Lung (tissue), 12 donors: ENCODE data around the gene LIPF. TPM values are rescaled to one million over a fixed set of nuclear protein-coding genes. Genes with fewer than 3 reads are reported as not detected.
A peak's percentile ranks its signal among the peaks of the same experiment; 100 is the strongest.

Source experiments
- ATAC-seq: fragments of 200-7000 bp; cut with Tn5 transposase; one replicate; pipeline ENCODE4 v1.9.1; 2020; ENCODE audit warnings: moderate number of reproducible peaks; ENCODE audit not compliant: insufficient read depth, low FRiP score
- DNase-seq, 3 donors: peaks; one replicate each; pipeline ENCODE4 v3.0.0-alpha.2; 2013 to 2017
- H3K27ac ChIP-seq, 2 donors: one replicate each; pipeline ENCODE4 v1.5.1; 2013; ENCODE audit warnings: mild to moderate bottlenecking in 2 of 2, moderate library complexity in 2 of 2, control low read depth in 1 of 2, inconsistent platforms in 1 of 2, low read depth in 1 of 2, low read length in 1 of 2
- H3K27me3 ChIP-seq, 3 donors: one replicate each; pipeline ENCODE4 v1.5.1; 2013; ENCODE audit warnings: low read length in 2 of 3; ENCODE audit not compliant: control insufficient read depth in 3 of 3, insufficient read depth in 3 of 3
- H3K36me3 ChIP-seq, 4 donors: one replicate each; pipeline ENCODE4 v1.5.1; 2013; ENCODE audit warnings: low read length in 4 of 4, mild to moderate bottlenecking in 1 of 4, moderate library complexity in 1 of 4; ENCODE audit not compliant: control insufficient read depth in 4 of 4, insufficient read depth in 4 of 4
- H3K4me1 ChIP-seq, 5 donors: one replicate each; pipeline ENCODE4 v1.5.1; 2013; ENCODE audit warnings: low read length in 5 of 5, mild to moderate bottlenecking in 2 of 5, moderate library complexity in 1 of 5; ENCODE audit not compliant: control insufficient read depth in 5 of 5, insufficient read depth in 5 of 5
- H3K4me3 ChIP-seq: one replicate; pipeline ENCODE4 v1.5.1; 2013; ENCODE audit warnings: mild to moderate bottlenecking, control low read depth, moderate library complexity
- H3K9ac ChIP-seq, 2 donors: one replicate each; pipeline ENCODE4 v1.5.1; 2013; ENCODE audit warnings: low read length in 2 of 2, control low read depth in 1 of 2; ENCODE audit not compliant: insufficient read depth in 1 of 2
- H3K9me3 ChIP-seq, 4 donors: one replicate each; pipeline ENCODE4 v1.5.1; 2013; ENCODE audit warnings: low read length in 3 of 4, mild to moderate bottlenecking in 1 of 4, moderate library complexity in 1 of 4; ENCODE audit not compliant: control insufficient read depth in 4 of 4, insufficient read depth in 3 of 4
- WGBS, 2 donors: extraction: QIAGEN DNeasy Blood & Tissue Kit; methylation state at CpG; one replicate each; pipeline ENCODE4 v1.1.7; 2013; 5-methylcytosine and 5-hydroxymethylcytosine counted together
- polyA plus RNA-seq, 2 donors: library from polyadenylated mRNA; stranded (reverse); fragments of 200-250 nt; gene quantifications; one replicate each; pipeline ENCODE4 v1.2.1, GENCODE V29; 2013
- total RNA-seq, 2 donors: library from RNA; depleted of rRNA in 1 of 2; stranded (reverse); fragments of >200 nt in 1 of 2; gene quantifications; one replicate each; pipeline ENCODE4 v1.2.1, GENCODE V29; 2014 to 2021
- TF ChIP-seq, protein P1 (sequence below): IDR thresholded peaks from 2 replicates; pipeline ENCODE4 v1.5.1; 2012; ENCODE audit warnings: mild to moderate bottlenecking; ENCODE audit errors: control extremely low read depth, extremely low read depth
- donor health status: control.
- donor health status: control.
- donor health status: Bipolar disorder and iron deficiency.
- donor health status: healthy.
- donor health status: DM: yes; HTN: yes; CAD: no.

The LIPF gene
- total and polyA plus RNA-seq, 4 donors, result 0.22 TPM; not detected in 3

DNA sequence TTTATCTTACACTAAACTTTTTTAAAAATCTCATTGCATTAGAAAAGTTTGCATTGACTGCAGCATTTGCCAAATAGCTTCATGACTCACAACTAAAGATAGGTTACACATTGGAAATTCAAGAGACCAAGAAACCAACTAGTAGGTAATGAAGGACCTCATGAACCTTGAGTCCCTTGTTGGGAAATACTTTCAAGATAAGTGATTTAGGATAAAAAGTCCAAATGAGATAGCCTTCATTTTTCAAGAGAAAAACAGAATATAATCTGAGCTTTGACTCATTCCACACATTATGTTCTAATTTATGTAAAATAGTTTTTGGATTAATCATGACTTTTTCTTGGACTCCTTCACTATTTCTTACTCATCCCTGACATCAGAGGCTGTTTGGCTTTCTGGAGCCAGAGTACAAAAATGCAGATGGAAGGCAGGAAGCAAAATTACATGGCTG lies 13.1 kb upstream of the LIPF start:
- no peak overlapping the region for H3K27ac ChIP-seq
- TF ChIP-seq, protein P1, sequence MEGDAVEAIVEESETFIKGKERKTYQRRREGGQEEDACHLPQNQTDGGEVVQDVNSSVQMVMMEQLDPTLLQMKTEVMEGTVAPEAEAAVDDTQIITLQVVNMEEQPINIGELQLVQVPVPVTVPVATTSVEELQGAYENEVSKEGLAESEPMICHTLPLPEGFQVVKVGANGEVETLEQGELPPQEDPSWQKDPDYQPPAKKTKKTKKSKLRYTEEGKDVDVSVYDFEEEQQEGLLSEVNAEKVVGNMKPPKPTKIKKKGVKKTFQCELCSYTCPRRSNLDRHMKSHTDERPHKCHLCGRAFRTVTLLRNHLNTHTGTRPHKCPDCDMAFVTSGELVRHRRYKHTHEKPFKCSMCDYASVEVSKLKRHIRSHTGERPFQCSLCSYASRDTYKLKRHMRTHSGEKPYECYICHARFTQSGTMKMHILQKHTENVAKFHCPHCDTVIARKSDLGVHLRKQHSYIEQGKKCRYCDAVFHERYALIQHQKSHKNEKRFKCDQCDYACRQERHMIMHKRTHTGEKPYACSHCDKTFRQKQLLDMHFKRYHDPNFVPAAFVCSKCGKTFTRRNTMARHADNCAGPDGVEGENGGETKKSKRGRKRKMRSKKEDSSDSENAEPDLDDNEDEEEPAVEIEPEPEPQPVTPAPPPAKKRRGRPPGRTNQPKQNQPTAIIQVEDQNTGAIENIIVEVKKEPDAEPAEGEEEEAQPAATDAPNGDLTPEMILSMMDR, result no peak
- H3K4me3 ChIP-seq, result no peak overlapping the region
- ATAC-seq (peak; percentile 27), DNase-seq (peak in 1 of 3 donors; percentile 21)
- no peaks in the 10 kb centered on the region for H3K9me3 ChIP-seq
- no peaks in the 10 kb centered on the region for H3K27me3 ChIP-seq
- H3K4me1 ChIP-seq, result no peaks in the 10 kb centered on the region
- H3K36me3 ChIP-seq, result no peaks in the 10 kb centered on the region
- no peak overlapping the region for H3K9ac ChIP-seq

DNA sequence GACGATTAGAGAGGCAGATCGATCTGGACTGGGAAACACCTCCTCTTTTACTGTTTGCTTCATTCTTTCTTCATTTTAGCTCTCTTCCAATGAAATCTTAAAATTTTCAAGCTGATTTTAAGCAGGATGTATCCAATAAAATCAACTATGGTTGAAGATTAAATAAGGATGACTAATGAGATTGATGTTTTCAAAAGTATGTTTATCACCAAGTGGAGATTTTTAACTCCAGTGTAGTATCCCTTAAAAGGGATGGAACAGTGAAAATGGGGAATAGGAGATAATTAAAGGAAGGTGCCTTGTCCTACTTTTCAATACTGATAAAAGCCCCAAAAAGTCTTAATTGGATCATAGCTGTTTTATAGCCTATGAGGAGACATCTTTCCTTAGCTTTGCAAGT lies 11.6 kb upstream of the LIPF start:
- no peaks in the 10 kb centered on the region for H3K36me3 ChIP-seq
- H3K9ac ChIP-seq, result no peak overlapping the region
- TF ChIP-seq, protein P1, result no peak
- H3K9me3 ChIP-seq, result no peaks in the 10 kb centered on the region
- H3K27me3 ChIP-seq, result no peaks in the 10 kb centered on the region
- H3K4me3 ChIP-seq, result no peak overlapping the region
- WGBS, 2 donors, result 96 to 99% methylated on average over 2 of the region's 2 CpGs
- H3K4me1 ChIP-seq, result no peaks in the 10 kb centered on the region
- ATAC-seq (no peak), DNase-seq (no peak)
- H3K27ac ChIP-seq, result no peak overlapping the region

DNA sequence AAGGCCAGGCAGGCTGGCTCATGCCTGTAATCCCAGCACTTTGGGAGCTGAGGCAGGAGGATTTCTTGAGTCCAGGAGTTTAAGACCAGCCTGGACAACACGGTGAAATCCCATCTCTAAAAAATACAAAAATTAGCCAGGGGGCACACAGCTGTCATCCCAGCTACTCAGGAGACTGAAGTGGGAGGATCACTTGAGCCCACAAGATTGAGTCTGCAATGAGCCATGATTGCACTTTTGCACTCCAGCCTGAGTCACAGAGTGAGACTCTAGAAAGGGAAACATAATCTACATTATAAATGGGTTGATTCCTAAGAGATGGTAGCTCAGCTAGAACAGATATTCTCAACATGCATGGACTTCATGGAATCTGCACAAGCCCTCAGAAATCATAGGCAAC lies 6.3 kb upstream of the LIPF start:
- H3K36me3 ChIP-seq, result no peaks in the 10 kb centered on the region
- H3K4me3 ChIP-seq, result no peak overlapping the region
- ATAC-seq (no peak), DNase-seq (no peak)
- no peaks in the 10 kb centered on the region for H3K27me3 ChIP-seq
- H3K27ac ChIP-seq, result no peak overlapping the region
- TF ChIP-seq, protein P1, result no peak
- WGBS, 2 donors, result 86 to 100% methylated on average over 1 of the region's 1 CpG
- no peak overlapping the region for H3K9ac ChIP-seq
- no peaks in the 10 kb centered on the region for H3K4me1 ChIP-seq
- H3K9me3 ChIP-seq, result no peaks in the 10 kb centered on the region
